ENCODE measurements around the gene BCAS1.

- no peak for TF ChIP-seq CTCF (IDR thresholded peaks at IDR 0.05)
- TF ChIP-seq POLR2AphosphoS5 (IDR thresholded peaks at IDR 0.05; ENCODE audit: low read depth, low read length), result no peak
- TF ChIP-seq SIN3A (IDR thresholded peaks at IDR 0.05; ENCODE audit: borderline replicate concordance, insufficient read depth, low read depth, low read length), result no peak
Observed at GRCh38 chr20:54078296-54078984, 8.0 kb upstream of the BCAS1 start.

Measured in Panc1 (cell line).